Sigmoid colon (tissue), 7 donors: ENCODE data around the gene RSL1D1. TPM values are rescaled to one million over a fixed set of nuclear protein-coding genes. Genes with fewer than 3 reads are reported as not detected.
A peak's percentile ranks its signal among the peaks of the same experiment; 100 is the strongest.
"Not testable (repeated sequence)": the region's sequence is repeated elsewhere in the genome, so short reads cannot be mapped to it uniquely, and the experiment has no call there.

Experiments
- DNase-seq: peaks from one replicate; pipeline ENCODE4 v3.0.0-alpha.2; 2019
- H3K27ac ChIP-seq, 4 donors: fragments of 200-600 bp; sonication (generic); one replicate each; pipeline ENCODE4 v1.5.1; 2016 to 2019; ENCODE audit warnings: mild to moderate bottlenecking in 1 of 4
- H3K27me3 ChIP-seq, 3 donors: fragments of 200-600 bp; sonication (generic); one replicate each; pipeline ENCODE4 v1.5.1; 2019; ENCODE audit warnings: mild to moderate bottlenecking in 1 of 3
- H3K36me3 ChIP-seq, 4 donors: fragments of 200-600 bp; sonication (generic); one replicate each; pipeline ENCODE4 v1.5.1; 2016 to 2019
- H3K4me1 ChIP-seq, 4 donors: fragments of 200-600 bp; sonication (generic); one replicate each; pipeline ENCODE4 v1.5.1; 2017 to 2019
- H3K4me3 ChIP-seq, 4 donors: fragments of 200-600 bp; sonication (generic); one replicate each; pipeline ENCODE4 v1.5.1; 2017 to 2019; ENCODE audit warnings: mild to moderate bottlenecking in 2 of 4, moderate library complexity in 1 of 4
- H3K9me3 ChIP-seq, 4 donors: fragments of 200-600 bp in 3 of 4; sonication (generic) in 3 of 4; one replicate each; pipeline versions ENCODE4 v1.5.1 to v1.6.1; 2013 to 2019
- CTCF ChIP-seq, 4 experiments: fragments of 450-650 bp in 3 of 4; fragments of 200-600 bp in 1 of 4; IDR thresholded peaks; one replicate each; pipeline ENCODE4 v1.5.1; 2016 to 2019; ENCODE audit warnings: antibody characterized with exemption in 4 of 4, mild to moderate bottlenecking in 3 of 4, moderate library complexity in 2 of 4
- EP300 ChIP-seq, 4 donors: sonication (generic); formaldehyde crosslinking; IDR thresholded peaks; one replicate each; pipeline ENCODE4 v1.6.1; 2017; ENCODE audit warnings: antibody characterized with exemption in 4 of 4
- POLR2A ChIP-seq, 2 donors: fragments of 450-650 bp; IDR thresholded peaks; one replicate each; pipeline ENCODE4 v1.6.1; 2016; ENCODE audit warnings: antibody characterized with exemption in 2 of 2, mild to moderate bottlenecking in 2 of 2, moderate library complexity in 2 of 2
- POLR2AphosphoS5 ChIP-seq, 4 donors: sonication (generic); formaldehyde crosslinking; IDR thresholded peaks; one replicate each; pipeline ENCODE4 v1.6.1; 2017; ENCODE audit warnings: antibody characterized with exemption in 4 of 4
- WGBS, 2 donors: extraction: QIAGEN DNeasy Blood & Tissue Kit; methylation state at CpG; one replicate each; pipeline ENCODE4 v1.1.7; 2013; 5-methylcytosine and 5-hydroxymethylcytosine counted together
- intact Hi-C: fragments of 100-400 bp; cut with DNase I; formaldehyde crosslinking; loops from one replicate; pipeline ENCODE4 v1.15.1; 2023
- polyA plus RNA-seq, 3 donors: library from polyadenylated mRNA; stranded (reverse); fragments of 200-250 nt; gene quantifications; one replicate each; pipeline ENCODE4 v1.2.3, GENCODE V29; 2013
- total RNA-seq, 4 donors: library from RNA; depleted of rRNA; stranded (reverse); fragments of >200 nt; gene quantifications; one replicate each; pipeline ENCODE4 v1.1.0, GENCODE V29; 2016
- donor health status: healthy with polysubstance abuse.
- donor health status: Bipolar disorder and iron deficiency.
- donor health status: healthy.

Gene RSL1D1
- total and polyA plus RNA-seq, 7 donors, result 36.5 to 177 (median 134) TPM

- TF ChIP-seq POLR2AphosphoS5 (IDR thresholded peaks at IDR 0.05), result peak in 2 of 4 donors; percentile 9 to 20
- no peak for TF ChIP-seq POLR2A (IDR thresholded peaks at IDR 0.05)
- no peaks in the 10 kb centered on the region for H3K9me3 ChIP-seq
- intact Hi-C loops, result no loop called here
- peak; percentile 76 for DNase-seq
- H3K4me1 ChIP-seq, result no peaks in the 10 kb centered on the region
- H3K4me3 ChIP-seq, result no peak overlapping the region
- H3K27me3 ChIP-seq, result no peaks in the 10 kb centered on the region
- H3K36me3 ChIP-seq, result no peaks in the 10 kb centered on the region
- WGBS, 2 donors, result 18 to 57% methylated on average over 5 of the region's 5 CpGs
- peak overlapping the region in 1 of 4 donors; percentile 1 for H3K27ac ChIP-seq
Measured at GRCh38 chr16:11824362-11824761, 27.0 kb downstream of the RSL1D1 start.

GRCh38 chr16:11823645-11824044, 27.7 kb downstream of the RSL1D1 start:
- H3K27ac ChIP-seq, result not testable (repeated sequence)

GRCh38 chr16:11819798-11820197, 31.5 kb downstream of the RSL1D1 start:
- Histone ChIP-seq H3K4me1 (no peaks in the 10 kb centered on the region), H3K4me3 (no peak overlapping the region), H3K27me3 (no peaks in the 10 kb centered on the region), H3K9me3 (no peaks in the 10 kb centered on the region), H3K27ac (no peak overlapping the region), H3K36me3 (no peaks in the 10 kb centered on the region)
- WGBS, 2 donors, result 68 to 78% methylated on average over 10 of the region's 10 CpGs
- intact Hi-C loops, result no loop called here
- TF ChIP-seq CTCF (IDR thresholded peaks at IDR 0.05) (no peak), POLR2AphosphoS5 (IDR thresholded peaks at IDR 0.05) (no peak), EP300 (IDR thresholded peaks at IDR 0.05) (no peak), POLR2A (IDR thresholded peaks at IDR 0.05) (no peak)
- no peak for DNase-seq

More at GRCh38 chr16:11823645-11824044, 27.7 kb downstream of the RSL1D1 start:
- DNase-seq, H3K36me3 ChIP-seq, intact Hi-C loops, H3K9me3 ChIP-seq, H3K4me3 ChIP-seq, H3K4me1 ChIP-seq, H3K27me3 ChIP-seq: not testable (repeated sequence)
- 93 to 94% methylated on average over 5 of the region's 5 CpGs for WGBS, 2 donors

GRCh38 chr16:11818970-11819369, 32.4 kb downstream of the RSL1D1 start:
- H3K9me3 ChIP-seq, H3K4me3 ChIP-seq, H3K4me1 ChIP-seq, intact Hi-C loops, H3K36me3 ChIP-seq, H3K27ac ChIP-seq, H3K27me3 ChIP-seq, DNase-seq: not testable (repeated sequence)
- 83 to 92% methylated on average over 13 of the region's 13 CpGs for WGBS, 2 donors

GRCh38 chr16:11816123-11816522, 35.2 kb downstream of the RSL1D1 start:
- intact Hi-C loops, result no loop called here
- DNase-seq, result no peak
- Histone ChIP-seq H3K27ac (no peak overlapping the region), H3K4me1 (no peaks in the 10 kb centered on the region), H3K27me3 (no peaks in the 10 kb centered on the region), H3K36me3 (no peaks in the 10 kb centered on the region), H3K4me3 (no peak overlapping the region), H3K9me3 (no peaks in the 10 kb centered on the region)
- WGBS, 2 donors, result 76 to 91% methylated on average over 5 of the region's 5 CpGs
- no peak for TF ChIP-seq CTCF (IDR thresholded peaks at IDR 0.05)

GRCh38 chr16:11814800-11815199, 36.5 kb downstream of the RSL1D1 start:
- not testable (repeated sequence) for H3K27ac ChIP-seq, H3K9me3 ChIP-seq, H3K36me3 ChIP-seq, H3K4me1 ChIP-seq, H3K4me3 ChIP-seq, H3K27me3 ChIP-seq
- DNase-seq, result peak; percentile 69
- intact Hi-C loops, result loop anchor here (5.0 kb wide), 1 partner anchor 417 kb away; no protein-coding TSS in a partner anchor
- 84 to 87% methylated on average over 4 of the region's 4 CpGs for WGBS, 2 donors

- 16 to 51% methylated on average over 8 of the region's 8 CpGs for WGBS, 2 donors
- Histone ChIP-seq H3K27ac (no peak overlapping the region), H3K4me3 (no peak overlapping the region), H3K27me3 (no peaks in the 10 kb centered on the region), H3K36me3 (no peaks in the 10 kb centered on the region), H3K4me1 (no peaks in the 10 kb centered on the region), H3K9me3 (no peaks in the 10 kb centered on the region)
- intact Hi-C loops, result no loop called here
- TF ChIP-seq CTCF (IDR thresholded peaks at IDR 0.05), result no peak
- TF ChIP-seq POLR2A (IDR thresholded peaks at IDR 0.05), result no peak
- no peak for TF ChIP-seq POLR2AphosphoS5 (IDR thresholded peaks at IDR 0.05)
- TF ChIP-seq EP300 (IDR thresholded peaks at IDR 0.05), result no peak
- DNase-seq, result no peak
Measured at GRCh38 chr16:11806721-11807120, 44.6 kb downstream of the RSL1D1 start.
